HG03139 (cell line): ENCODE data around the gene PXT1.

Source experiments
- ATAC-seq: cut with Tn5 transposase; IDR thresholded peaks from one replicate; pipeline ENCODE4 v1.9.1; 2021; ENCODE audit not compliant: unreplicated experiment

The PXT1 gene

DNA sequence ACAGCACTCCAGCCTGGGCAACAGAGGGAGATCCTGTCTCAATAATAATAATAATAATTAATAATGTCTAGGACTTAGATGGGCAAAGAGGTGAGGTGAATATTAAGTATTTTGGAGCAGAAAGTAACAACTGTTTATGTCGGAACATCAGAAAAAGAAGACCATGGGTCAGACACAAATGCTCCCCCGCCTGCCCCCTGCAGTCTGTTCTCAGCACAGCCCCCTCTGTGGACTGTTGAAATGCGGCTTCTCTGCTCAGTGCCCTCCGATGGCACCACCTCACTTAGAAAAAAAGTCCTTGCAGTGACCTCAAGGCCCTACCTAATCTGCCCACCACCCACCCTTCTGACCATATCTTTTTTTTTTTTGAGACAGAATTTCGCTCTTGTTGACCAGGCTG, 50.0 kb downstream of the PXT1 start:
- no peak for ATAC-seq

DNA sequence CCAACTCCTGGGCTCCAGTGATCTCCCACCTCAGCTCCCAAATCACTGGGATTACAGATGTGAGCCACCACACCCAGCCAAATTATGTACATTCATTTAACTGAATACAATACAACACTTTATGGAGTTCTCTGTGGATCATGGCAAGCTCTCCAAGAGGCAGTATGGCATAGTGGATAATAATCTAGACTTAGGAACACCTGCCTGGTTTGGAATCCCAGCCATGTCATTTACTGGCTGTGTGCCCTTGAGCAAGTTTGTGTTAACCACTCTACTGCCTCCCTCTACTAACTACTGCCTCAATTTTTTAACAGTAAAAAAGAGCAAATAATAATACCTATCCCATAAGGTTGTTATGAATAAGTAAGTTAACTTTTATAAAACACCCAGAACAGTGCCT, 53.3 kb downstream of the PXT1 start:
- ATAC-seq = no peak

DNA sequence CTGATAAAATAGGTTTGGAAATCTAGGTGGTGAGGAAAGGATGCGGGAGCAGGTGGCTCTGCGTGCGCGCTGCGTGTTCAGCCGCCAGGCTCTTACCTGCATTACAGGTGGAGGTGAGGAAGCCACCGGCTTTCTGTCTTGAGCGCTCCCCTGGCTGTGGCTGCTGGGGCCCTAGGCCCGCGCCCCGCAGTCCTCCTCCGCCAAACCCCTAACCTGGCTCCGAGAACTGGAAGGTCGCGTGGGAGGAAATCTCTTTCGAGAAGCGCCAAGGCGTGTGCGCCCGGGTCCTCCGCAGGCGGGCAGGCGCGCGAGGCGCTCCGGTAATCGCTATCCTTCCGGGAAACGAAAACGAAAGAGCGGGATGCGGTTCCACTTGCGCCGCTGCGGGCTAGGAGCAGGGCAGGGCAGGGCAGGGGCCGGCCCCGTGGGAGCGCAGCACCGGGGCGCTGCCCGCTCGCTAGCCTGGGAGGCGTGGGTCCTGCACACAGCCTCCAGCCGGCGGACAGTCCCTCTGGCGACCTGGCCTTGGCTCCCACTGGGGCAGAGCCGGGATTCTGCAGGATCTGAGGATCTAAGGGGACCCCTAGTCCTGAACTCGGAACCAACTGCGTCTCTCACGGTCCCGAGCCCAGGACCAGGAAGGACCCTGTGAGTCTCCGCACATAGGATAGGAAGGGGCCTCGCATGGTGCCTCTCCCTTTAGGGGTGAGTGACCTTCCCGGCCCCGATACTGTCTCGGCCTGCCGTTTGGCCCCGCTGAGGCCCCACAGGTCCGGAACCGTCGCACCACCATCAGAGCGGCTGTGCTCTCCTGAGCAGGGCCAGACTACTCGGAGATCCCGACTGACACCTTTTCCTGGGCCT, 55.0 kb downstream of the PXT1 start, which contains the start of gene ETV7:
Gene ETV7, minus strand, starts transcription at position 230 of the 864 bp plus-strand sequence. Its CDS starts 128 bp downstream, at position 102.
- no peak for ATAC-seq

DNA sequence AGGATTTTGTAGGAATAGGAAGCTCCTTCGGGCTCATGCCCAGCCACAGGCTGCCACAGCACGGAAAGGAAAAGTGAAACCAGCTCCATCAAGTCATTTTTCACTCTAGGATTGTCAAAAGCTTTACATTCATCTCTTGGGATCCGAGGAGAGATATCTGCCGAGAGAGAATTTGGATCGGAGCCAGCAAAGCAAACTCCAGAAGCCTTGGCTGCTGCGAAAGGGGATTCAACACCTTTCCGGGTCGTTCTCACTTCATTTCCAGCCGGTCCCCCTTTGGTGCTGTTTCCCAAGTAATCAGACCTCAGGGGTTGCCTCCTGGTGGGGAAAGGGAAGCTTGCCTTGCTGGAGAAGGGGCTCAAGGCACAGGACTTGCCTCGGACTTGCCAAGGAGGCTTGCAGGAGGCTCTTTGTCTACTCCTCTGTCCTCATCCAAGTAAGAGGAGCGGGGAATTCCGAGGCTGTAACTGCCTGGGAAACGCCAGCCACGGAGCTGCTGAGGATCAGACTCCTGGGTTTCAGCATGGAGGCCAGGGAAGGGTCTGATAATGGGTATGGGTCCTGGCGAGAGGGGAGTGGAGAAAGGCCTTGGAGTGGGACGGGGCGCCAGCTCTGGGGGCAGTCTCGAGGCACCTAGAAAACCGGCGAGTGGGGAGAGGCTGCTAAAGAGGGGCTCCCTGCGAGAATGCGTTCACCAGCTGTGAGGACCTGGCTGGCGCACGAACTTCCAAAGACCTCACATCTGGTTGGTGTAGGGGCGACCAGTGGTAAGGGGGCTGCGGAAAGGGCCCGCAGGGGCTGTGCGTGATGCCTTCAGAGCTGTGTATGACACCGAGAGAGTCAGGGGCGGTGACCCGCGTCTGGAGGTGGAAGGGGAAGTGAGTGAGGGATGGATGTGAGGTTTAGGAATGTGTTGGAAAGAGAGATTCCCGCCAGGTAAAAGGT, 55.9 kb downstream of the PXT1 start:
- no peak for ATAC-seq

DNA sequence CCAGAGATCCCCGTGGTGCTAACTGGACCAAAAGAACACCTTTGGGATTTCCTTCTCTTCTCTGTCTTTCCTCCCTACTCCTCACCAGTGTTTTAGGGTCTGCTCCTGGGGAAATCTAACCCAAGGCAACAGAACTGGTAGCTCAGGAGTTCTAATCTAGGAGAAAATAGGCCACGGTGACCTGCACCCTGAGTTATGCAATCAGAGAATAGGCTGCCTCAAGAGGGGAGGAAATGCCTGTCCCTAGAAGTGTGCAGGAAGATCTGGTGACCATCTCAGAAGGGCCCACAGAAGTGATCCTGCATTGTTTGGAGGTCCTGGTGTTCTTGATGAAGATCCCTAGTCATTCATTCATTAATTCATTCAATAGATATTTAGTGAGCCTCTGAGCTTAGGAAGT, 58.6 kb downstream of the PXT1 start:
- no peak for ATAC-seq

DNA sequence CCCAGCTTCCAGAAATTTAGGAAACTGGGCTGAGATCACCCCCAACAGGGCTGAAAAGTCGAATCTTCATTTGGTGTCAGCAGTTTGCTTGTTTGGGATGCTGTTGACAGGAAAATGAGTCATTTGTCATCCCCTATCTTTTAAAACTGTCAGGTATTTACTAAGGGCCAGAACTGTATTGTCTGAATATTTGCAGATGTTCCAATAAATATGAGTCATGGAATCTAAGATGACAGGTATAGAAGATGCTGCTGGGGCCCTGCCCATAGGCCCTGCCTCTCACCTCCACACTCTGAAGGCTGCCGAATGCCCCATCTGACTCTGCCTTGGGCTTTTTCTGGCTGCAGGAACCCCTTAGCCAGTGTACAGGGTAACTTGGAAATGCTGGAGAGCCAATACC, 59.0 kb downstream of the PXT1 start:
- no peak for ATAC-seq

DNA sequence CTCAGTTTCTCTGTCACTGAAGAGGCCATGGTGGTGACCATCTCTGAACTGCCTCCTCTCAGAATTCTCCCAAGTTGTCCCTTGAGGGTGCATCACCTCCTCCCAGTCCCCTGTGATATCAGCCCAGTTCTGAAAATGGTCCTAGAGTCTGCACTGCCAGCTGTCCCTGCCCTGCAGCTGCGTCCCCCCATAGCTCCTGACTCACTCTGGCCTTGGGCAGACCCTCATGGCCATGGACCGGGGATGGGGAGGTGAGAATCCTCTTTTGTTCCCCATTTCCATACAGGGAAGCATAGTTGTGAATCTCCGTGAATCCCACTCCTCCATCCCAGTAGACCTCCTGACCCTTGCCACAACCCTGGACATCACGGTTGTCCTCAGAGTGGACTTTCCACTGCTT, 59.7 kb downstream of the PXT1 start:
- ATAC-seq = no peak

DNA sequence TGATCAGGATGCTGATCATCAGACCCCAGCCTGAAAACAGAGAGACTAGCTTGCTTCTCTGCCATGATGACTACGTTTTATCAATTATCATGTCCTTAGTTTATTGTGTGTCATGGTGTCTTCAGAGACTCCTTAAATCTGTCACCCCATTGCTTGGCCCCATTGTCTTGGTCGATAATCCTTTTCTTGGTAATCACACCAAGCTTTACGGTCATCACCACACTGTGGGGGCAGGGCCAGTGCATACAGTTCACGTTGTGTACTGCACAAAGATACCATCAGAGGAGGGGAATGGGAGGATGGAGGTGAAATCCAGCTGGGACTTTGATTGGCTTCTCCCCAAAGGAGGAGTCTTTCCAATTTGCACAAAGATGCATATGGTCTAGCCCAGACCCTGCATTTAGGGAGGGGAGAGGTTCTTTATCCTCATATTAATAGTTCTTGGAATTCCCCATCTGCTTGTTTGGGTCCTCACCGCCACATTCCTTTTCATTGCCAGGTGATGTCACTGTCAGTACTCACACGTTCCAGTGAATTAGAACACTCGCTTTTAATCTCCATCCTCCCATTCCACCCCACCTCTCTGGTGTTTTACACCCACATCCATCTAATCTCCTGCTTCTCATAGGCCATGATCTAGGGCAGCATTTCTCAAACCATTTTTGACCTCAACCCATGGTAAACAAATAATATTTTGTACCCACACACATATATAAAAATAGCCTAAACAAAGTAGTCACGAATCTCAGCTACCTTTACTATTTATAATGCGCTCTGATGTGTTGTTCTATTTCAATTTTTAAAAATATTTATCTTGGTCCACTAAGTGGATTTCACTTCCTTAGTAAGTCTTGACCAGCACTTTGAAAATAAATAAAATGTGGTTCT, 60.9 kb downstream of the PXT1 start:
- ATAC-seq = no peak

DNA sequence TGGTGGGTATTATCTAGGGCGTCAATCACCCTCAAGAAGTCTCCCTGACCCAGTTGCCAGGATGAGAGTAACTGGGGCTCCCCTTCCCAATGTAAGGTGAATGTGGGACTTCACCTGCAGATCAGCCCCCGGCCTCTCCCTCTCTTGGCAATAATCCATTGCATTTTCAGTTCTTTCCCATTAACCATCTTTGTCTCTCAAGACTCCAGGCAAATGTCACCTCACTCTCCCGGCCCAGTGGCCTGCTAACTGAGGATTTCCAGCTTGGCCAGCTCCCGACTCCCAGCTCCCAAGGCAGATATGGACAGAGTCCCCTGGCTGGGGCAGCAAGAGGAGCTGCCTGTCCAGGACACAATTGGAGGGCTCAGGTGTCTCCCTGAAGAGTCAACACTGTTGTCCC, 62.5 kb downstream of the PXT1 start:
- no peak for ATAC-seq

DNA sequence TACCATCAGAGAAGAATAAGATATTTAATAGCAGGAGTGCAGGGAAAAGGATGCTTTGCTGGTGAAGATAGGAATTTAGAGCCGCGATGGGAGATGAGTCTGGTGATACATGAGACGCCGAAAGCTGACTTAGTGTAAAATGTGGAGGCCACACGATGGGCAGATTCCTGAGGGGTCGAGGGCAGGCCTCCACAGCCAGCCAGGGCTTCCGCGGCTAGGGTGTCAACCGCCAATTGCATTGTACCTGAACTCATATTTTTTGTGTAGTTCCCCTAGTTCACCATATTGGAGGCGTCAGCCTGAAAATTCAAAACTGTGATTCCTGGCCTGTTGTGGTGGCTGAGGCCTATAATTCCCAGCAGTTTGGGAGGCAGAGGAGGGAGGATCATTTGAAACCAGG, 63.7 kb downstream of the PXT1 start:
- no peak for ATAC-seq

DNA sequence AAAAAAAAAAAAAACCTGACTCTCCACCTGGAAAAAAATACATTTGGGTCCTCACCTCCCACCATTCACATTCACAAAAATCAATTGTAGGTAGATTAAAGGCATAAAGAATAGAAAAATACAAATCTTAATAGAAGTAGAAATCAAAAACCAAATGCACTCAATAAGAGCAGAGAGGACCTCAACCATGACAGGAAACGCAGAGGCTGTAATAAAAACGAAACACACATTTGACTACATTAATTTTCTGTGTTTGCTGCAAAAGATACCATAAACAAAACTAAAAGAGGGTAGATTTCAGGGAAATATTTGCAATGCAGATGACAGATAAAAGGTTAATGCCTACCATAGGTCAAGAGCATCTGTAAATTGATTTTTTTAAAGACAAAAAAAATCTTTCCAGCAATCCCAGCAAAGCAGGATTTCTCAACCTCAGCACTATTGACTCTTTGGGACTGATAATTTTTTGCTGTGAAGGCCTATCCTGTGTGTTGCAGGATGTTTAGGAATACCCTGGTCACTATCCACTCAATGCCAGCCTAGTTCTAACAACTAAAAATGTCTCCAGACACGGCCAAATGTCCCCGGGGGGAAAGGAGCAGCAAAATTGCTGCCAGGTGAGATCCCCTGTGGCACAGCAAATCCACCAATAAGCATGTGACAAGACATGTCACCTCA, 64.3 kb downstream of the PXT1 start:
- ATAC-seq = no peak

DNA sequence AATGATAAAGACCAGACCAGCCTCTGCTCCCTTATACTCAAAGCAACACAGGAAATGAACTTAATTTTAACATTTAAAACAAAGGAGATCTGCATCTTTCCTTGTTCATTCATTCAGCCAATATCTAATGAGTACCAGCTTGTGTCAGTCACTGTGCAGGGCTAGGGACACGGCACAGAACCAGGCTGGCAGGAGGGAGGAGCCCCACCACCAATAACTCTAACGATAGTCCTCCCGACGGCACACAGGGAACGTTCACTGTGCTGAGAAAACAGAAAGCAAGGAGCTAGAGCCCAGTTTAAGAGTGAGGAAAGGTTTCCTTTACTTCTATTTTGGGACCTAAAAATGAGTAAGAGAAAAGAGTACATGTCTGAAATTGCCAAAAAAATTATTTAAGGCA, 65.1 kb downstream of the PXT1 start:
- no peak for ATAC-seq

DNA sequence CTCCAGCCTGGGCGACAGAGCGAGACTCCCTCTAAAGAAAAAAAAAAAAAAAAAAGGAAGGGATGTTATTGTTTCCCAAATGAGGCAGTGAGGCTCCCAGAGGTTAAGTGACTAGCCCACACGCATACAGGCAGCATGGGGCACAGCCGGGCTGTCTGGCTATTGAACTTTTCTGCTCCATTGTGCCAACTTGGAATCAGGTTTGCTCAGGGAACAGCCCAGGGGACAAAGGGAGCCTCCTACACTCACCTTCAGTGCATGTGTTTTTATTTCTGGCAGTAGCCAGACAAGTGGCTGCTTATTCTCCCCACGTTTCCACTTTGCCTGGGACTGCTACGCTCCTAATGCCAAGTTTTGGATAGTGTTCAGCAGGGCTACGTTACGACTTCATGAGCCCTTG, 65.9 kb downstream of the PXT1 start:
- no peak for ATAC-seq

DNA sequence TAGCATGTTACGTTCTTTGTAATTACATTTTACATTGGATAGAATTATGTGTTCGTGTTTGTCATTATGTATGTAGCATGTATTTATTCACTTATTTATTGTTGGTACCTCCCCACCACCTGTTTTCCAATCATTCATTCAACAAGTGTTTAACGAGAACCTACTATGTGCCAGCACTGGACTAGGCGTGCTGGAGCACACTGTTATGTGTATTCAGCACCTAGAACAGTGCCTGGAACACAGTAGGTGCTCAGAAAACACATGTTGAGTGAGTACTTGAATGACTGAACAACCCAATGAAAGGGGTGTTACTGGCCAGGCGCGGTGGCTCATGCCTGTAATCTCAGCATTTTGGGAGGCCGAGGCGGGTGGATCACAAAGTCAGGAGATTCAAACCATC, 66.5 kb downstream of the PXT1 start:
- ATAC-seq = no peak

DNA sequence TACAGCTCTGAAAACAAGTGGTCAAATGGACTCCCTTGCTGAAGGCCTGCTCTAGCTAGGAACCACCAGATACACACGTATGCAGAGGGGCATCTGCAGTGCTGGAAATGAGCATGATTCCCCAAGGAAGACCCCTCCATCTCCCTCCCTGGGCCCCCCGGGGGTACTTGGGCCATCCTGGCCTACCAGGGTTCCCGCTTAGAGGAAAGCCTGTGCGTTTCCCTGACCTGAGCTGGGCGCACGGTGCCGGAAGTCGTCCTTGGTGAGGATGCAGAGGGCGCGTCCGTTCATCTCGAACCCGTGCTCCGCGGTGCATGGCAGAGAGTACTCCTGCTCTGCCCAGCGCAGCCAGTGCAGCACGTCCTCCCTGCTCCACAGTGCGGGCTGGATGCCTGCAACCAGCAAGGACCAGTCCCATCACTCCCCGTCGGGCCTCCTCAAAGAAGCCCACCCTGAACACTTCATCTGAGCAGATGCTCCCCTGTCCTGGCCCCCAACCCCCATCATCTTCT, 67.0 kb downstream of the PXT1 start:
- ATAC-seq = no peak

DNA sequence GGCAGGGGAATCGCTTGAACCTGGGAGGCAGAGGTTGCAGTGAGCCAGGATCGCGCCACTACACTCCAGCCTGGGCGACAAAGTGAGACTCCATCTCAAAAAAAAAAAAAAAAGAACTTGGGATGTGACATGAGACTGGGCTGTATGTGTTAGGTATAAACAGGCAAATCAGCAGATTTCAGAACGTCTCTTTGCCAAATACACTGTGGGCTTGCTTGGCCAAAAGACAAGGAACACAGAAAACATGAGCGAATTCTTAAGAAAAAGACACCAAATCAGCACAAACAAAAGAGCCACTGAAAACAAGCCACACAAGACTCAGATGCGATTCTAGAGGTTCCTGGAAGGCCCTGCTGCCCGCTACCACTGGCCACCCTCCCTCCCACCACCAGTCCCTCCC, 67.7 kb downstream of the PXT1 start:
- no peak for ATAC-seq

DNA sequence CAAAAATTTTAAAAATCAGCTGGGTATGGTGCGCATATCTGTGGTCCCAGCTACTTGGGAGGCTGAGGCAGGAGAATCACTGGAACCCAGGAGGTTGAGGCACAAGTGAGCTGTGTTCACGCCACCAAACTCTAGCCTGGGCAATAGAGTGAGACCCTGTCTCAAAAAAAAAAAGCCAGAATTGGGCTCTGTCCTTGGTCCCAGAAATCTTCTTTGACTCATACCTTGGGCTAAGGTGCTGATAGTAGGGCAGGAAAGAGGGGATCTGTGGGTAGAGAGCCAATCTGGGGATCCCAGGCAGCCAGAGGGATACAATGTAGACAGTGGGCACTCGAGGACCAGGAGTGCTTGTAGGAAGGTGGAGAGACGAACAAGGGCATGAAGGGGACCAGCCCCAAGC, 68.5 kb downstream of the PXT1 start:
- ATAC-seq = no peak

DNA sequence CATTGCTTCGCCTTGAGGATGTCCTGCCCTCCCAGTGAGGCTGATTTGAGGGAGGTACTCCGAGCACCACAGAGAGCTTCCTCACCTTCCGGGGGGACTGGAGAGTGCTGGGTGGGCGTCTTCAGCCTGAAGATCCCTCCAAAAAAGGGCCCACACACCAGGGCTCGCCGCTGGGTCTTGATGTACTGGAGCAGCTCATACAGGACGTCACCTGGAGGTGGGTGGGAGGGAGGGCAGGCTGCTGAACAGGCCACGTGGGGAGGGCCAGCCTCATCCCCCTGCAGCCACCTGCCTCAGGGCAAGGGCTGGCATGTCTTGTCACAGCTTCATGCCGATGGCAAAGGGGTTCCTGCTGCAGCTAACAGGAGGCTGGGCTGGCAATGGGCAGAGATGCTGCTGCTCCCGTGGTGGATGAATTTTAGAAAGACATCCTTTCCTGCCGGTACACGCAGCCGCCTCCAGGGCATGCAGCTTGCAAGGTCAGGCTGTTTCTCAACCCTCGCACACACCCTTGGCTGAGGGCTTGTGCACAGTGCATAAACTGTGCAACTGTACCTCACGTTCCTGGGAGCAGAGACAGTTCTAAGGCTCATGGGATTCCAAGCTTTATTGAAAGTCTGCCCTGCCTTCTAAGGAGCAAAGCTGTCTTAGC, 69.2 kb downstream of the PXT1 start:
- no peak for ATAC-seq

DNA sequence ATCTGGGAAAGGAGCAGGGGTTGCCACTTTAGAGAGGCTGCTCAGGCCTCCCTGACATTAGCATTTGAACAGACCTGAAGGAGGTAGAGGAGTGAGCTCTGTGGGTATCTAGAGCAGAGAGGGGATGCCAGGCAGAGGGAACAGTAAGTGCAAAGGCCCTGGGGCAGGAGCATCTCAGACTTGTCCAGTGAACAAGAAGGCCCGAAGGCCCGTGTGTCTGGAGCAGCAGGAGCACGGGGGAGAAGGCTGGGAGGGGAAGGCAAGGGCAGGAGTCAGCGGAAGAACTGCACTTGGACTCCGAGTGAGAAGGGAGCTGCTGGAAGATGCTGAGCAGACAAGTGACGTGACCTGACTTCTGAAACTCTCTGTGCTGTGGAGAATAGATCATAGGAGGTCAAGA, 70.6 kb downstream of the PXT1 start:
- ATAC-seq = no peak

DNA sequence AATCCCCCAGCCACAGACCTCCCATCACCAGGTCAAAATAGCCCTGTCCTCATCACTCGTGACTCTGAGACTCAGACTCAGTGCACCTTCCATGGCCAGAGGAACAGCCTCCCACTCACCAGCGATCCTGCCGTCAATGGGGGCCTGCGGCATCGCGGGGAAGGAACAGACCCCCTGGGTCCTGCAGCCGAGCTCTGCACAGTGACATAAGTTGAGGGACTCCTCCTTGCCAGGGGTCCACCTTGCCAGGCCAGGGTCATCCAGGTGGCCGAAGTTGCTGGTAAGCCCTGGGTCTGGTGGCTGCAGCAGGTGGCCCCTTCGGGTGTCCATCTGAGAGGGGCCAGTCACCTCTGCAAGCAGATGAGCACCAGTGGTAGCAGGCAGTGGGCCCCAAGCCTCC, 71.4 kb downstream of the PXT1 start:
- no peak for ATAC-seq
